HG03521 (cell line): Measurements from ENCODE around the gene CCDC68.

Source experiments
- ATAC-seq: cut with Tn5 transposase; IDR thresholded peaks from one replicate; pipeline ENCODE4 v1.9.1; 2021; ENCODE audit warnings: mild to moderate bottlenecking, moderate library complexity; ENCODE audit not compliant: unreplicated experiment

The CCDC68 gene

DNA sequence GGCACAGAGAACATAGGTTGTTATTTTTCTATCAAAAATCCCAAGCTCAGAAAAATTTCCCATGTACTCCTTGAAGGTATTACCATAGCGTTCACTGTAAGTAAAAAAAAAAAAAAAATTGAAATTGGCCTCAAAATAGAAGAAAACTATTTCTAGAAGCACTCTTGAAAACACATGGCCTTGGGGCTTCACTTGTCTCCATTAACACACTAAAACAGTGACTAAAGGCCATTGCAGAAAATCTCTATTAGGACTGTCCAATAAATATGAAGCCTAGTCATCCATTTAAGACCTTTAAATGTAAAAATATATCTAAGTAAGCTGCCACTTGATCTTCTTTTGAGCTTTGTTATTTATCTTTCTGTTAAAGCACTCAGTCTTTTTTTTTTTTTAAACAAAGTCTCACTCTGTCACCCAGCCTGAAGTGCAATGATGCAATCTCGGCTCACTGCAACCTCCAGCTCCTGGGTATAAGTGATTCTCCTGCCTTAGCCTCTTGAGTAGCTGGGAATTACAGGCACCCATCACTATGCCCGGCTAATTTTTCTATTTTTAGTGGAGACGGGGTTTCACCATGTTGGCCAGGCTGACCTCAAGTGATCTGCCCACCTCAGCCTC is 35.8 kb downstream of the CCDC68 start:
- no peak for ATAC-seq

DNA sequence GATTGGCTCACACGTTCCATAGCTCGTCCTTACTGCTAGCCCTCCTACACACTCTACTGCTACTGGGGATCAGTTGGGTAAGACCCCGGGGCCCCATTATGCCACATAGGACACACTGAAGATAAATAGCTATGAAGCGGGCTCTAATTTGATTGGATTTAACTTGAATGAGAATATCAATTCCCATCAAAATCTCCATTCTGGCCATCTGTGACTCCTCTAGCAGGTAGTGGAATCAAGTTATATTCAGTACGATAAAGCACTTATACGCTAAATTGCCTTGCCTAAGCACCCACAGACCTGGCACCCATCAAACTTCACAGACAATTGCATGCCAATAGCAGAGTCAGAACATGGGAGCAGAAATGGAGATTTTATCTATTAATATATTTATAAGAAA is 39.8 kb downstream of the CCDC68 start:
- no peak for ATAC-seq

- no peak for ATAC-seq
Observed at GRCh38 chr18:54918060-54918459, 41.2 kb downstream of the CCDC68 start.

- no peak for ATAC-seq
Observed at GRCh38 chr18:54916507-54916906, 42.8 kb downstream of the CCDC68 start.

DNA sequence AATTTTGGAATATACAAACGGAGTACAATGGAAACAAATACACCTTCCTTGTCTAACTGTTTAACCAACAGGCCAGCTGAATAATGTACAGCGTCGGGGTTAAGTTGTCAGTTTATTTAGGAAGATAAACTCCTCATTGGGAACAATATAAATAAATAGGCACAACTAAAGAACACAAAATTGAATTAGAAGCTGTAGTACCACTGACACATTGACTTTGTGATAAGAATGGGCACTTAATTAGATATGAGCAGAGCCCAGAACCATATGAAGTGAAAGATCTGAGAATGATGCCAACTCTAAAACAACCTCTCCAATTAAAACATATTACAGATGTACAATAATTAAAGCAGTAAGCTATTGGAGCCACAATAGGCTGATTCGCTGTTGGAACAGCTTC is 44.4 kb downstream of the CCDC68 start:
- no peak for ATAC-seq

GRCh38 chr18:54911551-54911950 is 47.7 kb downstream of the CCDC68 start:
- ATAC-seq: no peak

DNA sequence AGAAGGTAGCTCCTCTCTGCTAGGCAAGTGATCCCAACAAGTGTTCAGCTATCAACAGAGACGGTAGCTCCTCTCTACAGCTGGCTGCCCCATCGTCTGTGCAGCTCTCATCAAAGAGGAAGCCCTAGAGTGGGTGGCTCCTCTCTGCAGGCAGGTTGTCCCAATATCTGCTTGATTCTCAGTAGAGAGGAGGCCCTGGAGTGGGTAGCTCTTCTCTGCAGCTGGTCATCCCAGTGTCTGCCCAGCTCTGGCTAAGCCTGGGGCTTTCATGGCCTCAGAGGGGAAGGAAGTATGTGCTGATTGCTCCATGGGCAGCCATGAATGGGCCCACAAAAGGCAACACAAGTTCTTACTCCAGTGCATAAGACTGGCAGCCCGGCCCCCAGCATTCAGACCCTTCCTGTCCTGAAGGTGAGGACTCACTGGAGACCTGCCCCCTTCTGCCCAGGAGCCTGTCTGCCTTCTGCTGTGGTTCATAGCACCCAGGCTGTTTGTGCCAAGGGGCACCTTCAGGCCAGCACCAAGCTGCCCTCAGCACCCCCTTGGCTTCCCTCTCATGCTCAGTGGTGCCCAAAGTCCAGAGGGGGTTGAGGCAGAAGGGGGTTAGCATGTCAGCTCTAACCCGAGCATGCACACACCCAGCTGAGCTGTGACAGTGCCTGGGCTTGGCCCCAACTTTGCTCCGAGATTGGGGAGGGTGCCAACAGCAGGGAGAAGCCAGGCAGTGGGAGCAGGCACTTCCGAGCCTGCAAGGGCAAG is 48.9 kb downstream of the CCDC68 start:
- ATAC-seq: no peak

DNA sequence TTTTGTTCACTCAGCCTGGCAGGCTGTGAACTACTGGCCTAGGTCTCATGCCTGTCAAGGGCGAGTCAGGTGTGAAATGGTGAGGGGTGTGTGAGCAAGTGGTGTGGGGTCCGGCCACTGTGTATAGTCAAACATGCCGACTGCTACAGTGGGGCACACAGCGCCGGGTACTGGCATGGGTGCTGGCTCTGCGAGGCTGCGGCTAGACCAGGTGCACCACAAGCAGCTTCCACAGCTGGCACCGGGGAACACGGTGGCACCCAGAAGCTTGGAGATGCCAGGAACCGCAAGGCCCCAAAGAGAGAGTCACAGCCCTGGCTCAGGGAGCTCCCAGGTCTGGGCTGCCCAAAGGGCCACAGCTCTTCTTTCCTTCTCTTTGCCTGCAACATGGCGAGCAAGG is 49.7 kb downstream of the CCDC68 start:
- ATAC-seq: no peak

GRCh38 chr18:54906331-54907185 is 52.7 kb downstream of the CCDC68 start:
- no peak for ATAC-seq

GRCh38 chr18:54905629-54906028 is 53.6 kb downstream of the CCDC68 start:
- no peak for ATAC-seq

- ATAC-seq: no peak
Observed at GRCh38 chr18:54904581-54904980, 54.7 kb downstream of the CCDC68 start.

DNA sequence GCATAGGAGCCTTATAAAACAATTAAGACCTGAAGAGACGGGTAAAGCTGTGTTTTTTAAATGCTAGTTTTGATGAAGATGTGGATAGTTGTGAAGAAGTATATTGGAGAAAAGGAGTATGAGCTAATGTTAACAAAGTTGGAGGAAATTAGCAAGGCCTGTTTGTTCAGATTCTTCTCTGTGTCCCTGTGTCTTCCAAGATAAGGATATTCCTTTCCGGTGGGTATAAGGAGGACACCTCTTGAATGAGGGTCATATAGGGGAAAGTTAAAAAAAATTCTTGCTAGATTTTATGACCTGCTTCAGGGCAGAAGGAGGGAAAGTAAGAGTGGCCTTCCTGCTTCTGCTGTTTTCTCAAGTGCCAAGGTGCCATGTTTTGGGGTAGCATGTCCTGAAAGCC is 59.0 kb downstream of the CCDC68 start:
- no peak for ATAC-seq

DNA sequence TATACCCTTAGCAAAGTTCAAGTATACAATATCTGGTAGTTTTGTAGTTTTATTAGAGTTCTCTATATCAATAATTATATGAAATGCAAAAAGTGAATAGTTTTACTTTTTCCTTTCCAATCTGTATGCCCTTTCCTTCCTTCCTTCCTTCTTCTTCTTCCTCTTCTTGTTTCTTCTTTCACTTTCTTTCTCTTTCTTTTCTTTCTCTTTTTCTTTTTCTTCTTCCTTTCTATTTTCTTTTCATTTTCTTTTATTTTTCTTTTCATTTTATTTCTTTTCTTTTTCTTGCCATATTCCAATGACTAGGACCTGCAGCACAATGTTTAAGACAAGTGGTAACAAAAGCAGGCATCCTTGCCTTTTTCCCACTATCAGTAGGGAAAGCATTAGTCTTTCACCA is 59.8 kb downstream of the CCDC68 start:
- ATAC-seq: no peak

- no peak for ATAC-seq
Observed at GRCh38 chr18:54888933-54889332, 70.3 kb downstream of the CCDC68 start.

- no peak for ATAC-seq
Observed at GRCh38 chr18:54888378-54888777, 70.9 kb downstream of the CCDC68 start.

- ATAC-seq: no peak
Observed at GRCh38 chr18:54883816-54884604, 75.3 kb downstream of the CCDC68 start.

DNA sequence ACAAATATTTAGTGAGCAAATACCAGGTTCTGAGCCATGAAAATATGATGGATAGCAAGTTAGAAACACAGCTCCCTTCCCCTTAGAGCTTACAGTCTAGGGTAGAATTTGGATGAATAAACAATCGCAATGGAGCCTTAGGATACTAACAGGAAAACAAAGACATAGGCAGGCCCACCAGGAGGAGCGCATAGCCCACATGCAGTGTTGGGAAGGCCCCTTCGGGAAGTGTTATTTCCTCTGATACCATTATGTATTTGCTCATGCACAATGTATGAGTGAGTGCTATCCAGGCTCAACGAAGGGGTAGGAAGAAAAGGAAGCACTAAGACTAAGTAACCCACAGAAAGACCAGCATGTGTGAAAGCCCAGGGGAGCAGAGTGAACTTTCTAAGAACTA is 76.9 kb downstream of the CCDC68 start:
- no peak for ATAC-seq

DNA sequence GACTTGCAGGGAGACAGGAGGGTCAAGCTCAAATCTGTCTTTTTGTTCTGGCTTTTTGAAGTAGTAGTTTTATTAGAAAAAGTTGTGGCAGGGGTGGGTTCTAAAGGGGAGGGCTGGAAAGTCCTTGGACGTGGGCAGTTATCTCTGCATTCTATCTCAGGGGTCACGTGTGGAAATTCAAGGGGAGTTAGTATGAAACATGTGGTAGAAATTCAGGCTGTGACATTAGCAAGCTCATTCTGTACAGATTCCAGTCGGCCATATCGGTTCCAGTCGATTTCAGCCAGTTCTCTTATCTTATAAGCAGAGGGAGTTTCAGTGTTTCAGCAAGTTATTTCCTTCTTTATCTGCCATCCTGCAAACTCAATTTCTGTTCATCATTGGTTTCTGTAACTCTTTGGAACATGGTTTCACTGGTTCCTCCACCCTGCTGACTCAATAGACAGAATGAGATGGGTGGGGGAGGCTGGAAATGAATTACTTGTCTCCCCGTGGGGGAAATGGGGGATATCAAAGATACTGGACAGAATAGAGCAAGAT is 78.0 kb downstream of the CCDC68 start:
- ATAC-seq: no peak

DNA sequence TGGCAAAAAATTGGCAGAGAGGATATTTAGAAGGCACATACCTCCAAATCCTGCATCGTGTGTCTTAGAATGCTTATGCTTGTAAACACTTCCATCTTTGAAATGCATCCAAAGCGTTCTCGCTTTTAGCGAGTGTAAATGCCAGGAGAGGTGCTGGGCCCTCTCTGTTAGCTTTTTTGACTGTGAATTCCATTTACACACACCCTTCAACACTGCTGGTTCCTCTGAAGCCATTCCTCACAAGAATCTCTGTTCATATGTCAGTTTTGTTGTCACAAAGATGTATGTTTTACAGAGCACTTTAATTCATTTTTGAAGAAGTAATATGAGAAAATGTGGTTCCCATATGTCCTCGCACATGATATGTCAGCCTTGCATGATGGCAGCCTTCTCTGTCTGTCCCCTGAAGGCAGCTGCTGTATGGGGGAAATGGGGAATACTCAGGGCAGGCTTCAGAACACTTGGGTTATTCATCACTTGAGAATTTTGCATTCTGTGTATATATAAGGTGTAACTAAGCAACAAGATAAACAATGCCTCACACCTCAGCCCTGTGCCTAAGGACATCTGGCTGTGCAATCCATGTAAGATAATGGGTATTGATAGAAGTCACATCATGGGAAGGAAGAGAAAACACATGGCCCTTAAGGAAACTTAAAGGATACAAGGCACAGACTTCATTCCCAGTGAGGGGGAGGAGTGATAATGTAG is 78.7 kb downstream of the CCDC68 start:
- no peak for ATAC-seq

- ATAC-seq: no peak
Observed at GRCh38 chr18:54879691-54880090, 79.6 kb downstream of the CCDC68 start.
